Endothelial cell of umbilical vein (primary cell): ENCODE data around the gene EID2B. TPM values are rescaled to one million over a fixed set of nuclear protein-coding genes. Genes with fewer than 3 reads are reported as not detected.

ENCODE experiments used
- BruUV-seq: library from RNA; stranded (reverse); fragments of 400-500 nt; replicated peaks from 2 replicates; lab custom pipeline; 2021; lab: Mats Ljungman, UMichigan
- CTCF ChIA-PET: fragments of 300-600, 350-600 bp; sonication (Branson Sonifier 250); formaldehyde crosslinking; loops from one replicate; lab custom pipeline; 2021; ENCODE audit warnings: antibody characterized with exemption, inconsistent platforms; lab: Charles Lee
- POLR2A ChIA-PET: fragments of 300-600, 350-600 bp; sonication (Branson Sonifier 250); formaldehyde crosslinking; loops from one replicate; lab custom pipeline; 2021; ENCODE audit warnings: antibody characterized with exemption, inconsistent platforms; lab: Charles Lee
- DNase-seq: peaks from one replicate; pipeline ENCODE4 v3.0.0-alpha.2; 2011; ENCODE audit warnings: low read depth, low spot score
- FAIRE-seq: peaks from 2 replicates; lab custom pipeline; 2011; peaks lifted over from hg19 to GRCh38; lab: Jason Lieb, UNC
- H2AFZ ChIP-seq: 2 replicates; pipeline ENCODE4 v1.6.0; 2012; ENCODE audit warnings: low read depth, low read length, control low read depth, inconsistent platforms
- H3K27ac ChIP-seq: 2 replicates; pipeline ENCODE4 v1.5.1; 2011; ENCODE audit warnings: low read depth, mild to moderate bottlenecking, control low read depth, low read length, moderate library complexity; ENCODE audit not compliant: insufficient read depth
- H3K27me3 ChIP-seq, 2 experiments: 2 replicates each; pipeline versions ENCODE4 v1.6.0 to v1.6.1; 2011; ENCODE audit warnings: low read length in 2 of 2, mixed read lengths in 1 of 2; ENCODE audit not compliant: control insufficient read depth in 2 of 2, insufficient read depth in 2 of 2
- H3K36me3 ChIP-seq, 2 experiments: 2 replicates in 1 of 2; 3 replicates in 1 of 2; pipeline ENCODE4 v1.5.1; 2011; ENCODE audit warnings: low read length in 2 of 2, mild to moderate bottlenecking in 1 of 2, moderate library complexity in 1 of 2; ENCODE audit not compliant: control insufficient read depth in 2 of 2, insufficient read depth in 2 of 2; ENCODE audit errors: extremely low read depth in 1 of 2
- H3K4me1 ChIP-seq: 3 replicates; pipeline ENCODE4 v1.5.1; 2011; ENCODE audit warnings: mild to moderate bottlenecking, low read length; ENCODE audit not compliant: control insufficient read depth, insufficient read depth; ENCODE audit errors: extremely low read depth
- H3K4me2 ChIP-seq: 2 replicates; pipeline ENCODE4 v1.6.1; 2011; ENCODE audit warnings: low read length, control low read depth, mixed read lengths; ENCODE audit not compliant: insufficient read depth
- H3K4me3 ChIP-seq, 3 experiments: fragments of 200-600 bp in 1 of 3; sonication (generic), shearing (Covaris generic) in 1 of 3; replicated peaks in 1 of 3; 2 replicates each; pipeline ENCODE4 v1.5.1; 2011 to 2016; ENCODE audit warnings: control low read depth in 3 of 3, low read length in 3 of 3, mild to moderate bottlenecking in 2 of 3, inconsistent platforms in 1 of 3, low read depth in 1 of 3, moderate library complexity in 1 of 3; ENCODE audit not compliant: insufficient read depth in 1 of 3
- H3K79me2 ChIP-seq: 2 replicates; pipeline ENCODE4 v1.6.0; 2012; ENCODE audit warnings: low read length, inconsistent platforms; ENCODE audit not compliant: control insufficient read depth, insufficient read depth
- H3K9ac ChIP-seq: replicated peaks from 2 replicates; pipeline ENCODE3; 2011; ENCODE audit warnings: low read length, control low read depth; ENCODE audit not compliant: insufficient read depth; ENCODE audit errors: extremely low read depth
- H3K9me1 ChIP-seq: replicated peaks from 3 replicates; pipeline ENCODE4 v1.6.0; 2011; ENCODE audit warnings: mild to moderate bottlenecking, low read length; ENCODE audit not compliant: control insufficient read depth, insufficient read depth; ENCODE audit errors: extremely low read depth
- H3K9me3 ChIP-seq: replicated peaks from 2 replicates; pipeline ENCODE4 v1.5.1; 2012; ENCODE audit warnings: low read length, inconsistent platforms; ENCODE audit not compliant: control insufficient read depth, insufficient read depth
- H4K20me1 ChIP-seq: replicated peaks from 2 replicates; pipeline ENCODE3; 2011; ENCODE audit warnings: mild to moderate bottlenecking, low read length; ENCODE audit not compliant: control insufficient read depth, insufficient read depth; ENCODE audit errors: extremely low read depth
- EZH2 ChIP-seq: IDR thresholded peaks from 2 replicates; pipeline ENCODE4 v1.6.1; 2012; ENCODE audit warnings: borderline replicate concordance, low read depth, mild to moderate bottlenecking, moderate library complexity, low read length, inconsistent platforms; ENCODE audit not compliant: severe bottlenecking
- FOS ChIP-seq: IDR thresholded peaks from 2 replicates; pipeline ENCODE4 v1.6.1; 2011; ENCODE audit warnings: mild to moderate bottlenecking, low read length, moderate library complexity, borderline replicate concordance; ENCODE audit not compliant: insufficient read depth
- GATA2 ChIP-seq: IDR thresholded peaks from 2 replicates; pipeline ENCODE4 v1.7.0; 2011; ENCODE audit warnings: low read depth, mild to moderate bottlenecking, moderate library complexity, mixed read lengths, low read length; ENCODE audit not compliant: insufficient read length, insufficient read depth
- JUN ChIP-seq: IDR thresholded peaks from 2 replicates; pipeline ENCODE4 v1.6.1; 2011; ENCODE audit warnings: borderline replicate concordance, low read depth; ENCODE audit not compliant: insufficient read length, insufficient read depth
- MAX ChIP-seq: IDR thresholded peaks from 2 replicates; pipeline ENCODE4 v1.6.1; 2011; ENCODE audit not compliant: insufficient read depth, insufficient read length
- MYC ChIP-seq: IDR thresholded peaks from one replicate; pipeline ENCODE4 v1.6.1; 2011; ENCODE audit warnings: mild to moderate bottlenecking, low read depth, low read length
- POLR2A ChIP-seq: IDR thresholded peaks from 2 replicates; pipeline ENCODE4 v1.6.1; 2012; ENCODE audit warnings: low read depth, mild to moderate bottlenecking, control low read depth, low read length
- dilution Hi-C: fragments of 300-500 bp; cut with MboI; formaldehyde crosslinking; loops from one replicate; pipeline ENCODE4 v1.15.0; 2019; ENCODE audit warnings: low sequenced_read_pairs; ENCODE audit not compliant: extremely low pct_ligation_motif_present
- intact Hi-C: fragments of 100-400 bp; cut with micrococcal nuclease; formaldehyde crosslinking; loops from one replicate; pipeline ENCODE4 v1.10.0; 2022
- polyA plus RNA-seq, 4 experiments: library from polyadenylated mRNA; depleted of rRNA in 3 of 4; stranded (reverse) in 3 of 4; unstranded in 1 of 4; fragments of >200 nt; gene quantifications; 2 replicates each; pipeline versions ENCODE4 v1.2.1 to v1.2.3, GENCODE V29; 2011 to 2012; ENCODE audit warnings: missing spikeins in 1 of 4
- total RNA-seq: library from RNA; stranded (reverse); gene quantifications from 2 replicates; pipeline ENCODE4 v1.2.3, GENCODE V29; 2021
- TF ChIP-seq, protein P1 (sequence below), 2 donors: IDR thresholded peaks; 1 replicate in 1 of 2; 2 replicates in 1 of 2; pipeline ENCODE4 v1.5.1; 2011; ENCODE audit warnings: low read length in 2 of 2, mild to moderate bottlenecking in 2 of 2, moderate library complexity in 2 of 2, control low read depth in 1 of 2, inconsistent platforms in 1 of 2, low read depth in 1 of 2; ENCODE audit not compliant: insufficient read depth in 1 of 2; ENCODE audit errors: extremely low read depth in 1 of 2

Gene EID2B
- total and polyA plus RNA-seq, 2 donors (not counting 3 experiments of a cell fraction or from before 2014, with no cell fraction given) = 1.7 to 3.9 TPM

DNA sequence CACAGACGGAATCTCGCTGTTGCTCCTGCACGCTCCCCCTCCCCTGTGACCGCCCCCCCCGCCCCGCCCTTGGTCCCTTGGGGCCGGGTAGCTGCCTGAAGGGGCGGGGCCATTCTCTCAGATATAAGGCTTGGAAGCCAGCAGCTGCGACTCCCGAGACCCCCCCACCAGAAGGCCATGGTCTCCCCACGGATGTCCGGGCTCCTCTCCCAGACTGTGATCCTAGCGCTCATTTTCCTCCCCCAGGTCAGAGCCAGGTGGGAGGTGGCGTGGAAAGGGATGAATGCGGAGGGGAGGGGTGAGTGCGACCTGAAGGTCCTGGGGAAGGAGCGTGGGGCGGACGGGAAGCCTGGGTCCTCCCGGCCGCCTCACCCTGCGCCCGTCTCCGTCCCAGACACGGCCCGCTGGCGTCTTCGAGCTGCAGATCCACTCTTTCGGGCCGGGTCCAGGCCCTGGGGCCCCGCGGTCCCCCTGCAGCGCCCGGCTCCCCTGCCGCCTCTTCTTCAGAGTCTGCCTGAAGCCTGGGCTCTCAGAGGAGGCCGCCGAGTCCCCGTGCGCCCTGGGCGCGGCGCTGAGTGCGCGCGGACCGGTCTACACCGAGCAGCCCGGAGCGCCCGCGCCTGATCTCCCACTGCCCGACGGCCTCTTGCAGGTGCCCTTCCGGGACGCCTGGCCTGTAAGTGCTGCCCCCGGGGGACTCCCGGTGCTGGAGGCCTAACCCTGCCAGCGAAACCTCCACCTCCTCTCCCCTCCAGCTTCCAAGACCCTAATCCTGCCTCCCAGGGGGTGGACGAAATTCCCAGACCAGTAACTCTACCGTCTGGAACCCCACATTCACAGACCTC lies 33.6 kb downstream of the EID2B start, which contains the start of gene DLL3:
Gene DLL3 (plus strand): TSS at position 150 of the 845 bp plus-strand sequence. CDS start 28 bp downstream, at position 178.
- Histone ChIP-seq H3K4me1 (peaks cover 9% of the 10 kb centered on the region), H3K9me3 (no peaks in the 10 kb centered on the region), H3K4me3 (peak within 1 kb of the TSS in 2 of 3 experiments; percentile 9 to 19), H3K27ac (no peak within 1 kb of the TSS), H4K20me1 (no peaks in the 10 kb centered on the region), H3K9me1 (no peaks in the 10 kb centered on the region), H2AFZ (peak within 1 kb of the TSS; percentile 68), H3K79me2 (no peaks in the 10 kb centered on the region), H3K4me2 (peak within 1 kb of the TSS; percentile 61), H3K27me3 (peaks cover 25 to 27% of the 10 kb centered on the region in 2 experiments), H3K9ac (no peak within 1 kb of the TSS), H3K36me3 (no peaks in the 10 kb centered on the region)
- FAIRE-seq (no peak), DNase-seq (no peak)
- no peak for TF ChIP-seq POLR2A
- TF ChIP-seq EZH2 = peak; percentile 74
- intact Hi-C loops = loop anchor here (1.0 to 2.0 kb wide), 2 partner anchors 18 to 33 kb away; partner anchors contain the start of genes EID2B and TIMM50
- ChIA-PET POLR2A (interaction anchor here (0.6 kb wide), 1 partner anchor 28 kb away, joined by 3 read pairs; no protein-coding TSS in a partner anchor), CTCF (interaction anchor here (1.6 to 2.2 kb wide), 2 partner anchors 25 to 33 kb away, joined by 7 to 14 read pairs; partner anchors contain the start of gene EID2B)
- BruUV-seq = no TSS peak
- dilution Hi-C loops = no loop called here

GRCh38 chr19:39497996-39498797 lies 34.5 kb downstream of the EID2B start:
- Histone ChIP-seq H3K27me3 (peaks cover 25 to 27% of the 10 kb centered on the region in 2 experiments), H3K4me3 (peak overlapping the region in 2 of 3 experiments; percentile 9 to 19), H3K79me2 (no peaks in the 10 kb centered on the region), H2AFZ (peak overlapping the region; percentile 68), H3K27ac (no peak overlapping the region), H3K36me3 (no peaks in the 10 kb centered on the region), H4K20me1 (no peaks in the 10 kb centered on the region), H3K9ac (no peak overlapping the region), H3K9me1 (no peaks in the 10 kb centered on the region), H3K9me3 (no peaks in the 10 kb centered on the region), H3K4me1 (peaks cover 9% of the 10 kb centered on the region), H3K4me2 (peak overlapping the region; percentile 61)
- FAIRE-seq (peak; percentile 24), DNase-seq (peak; percentile 56)
- dilution Hi-C loops = no loop called here
- POLR2A ChIA-PET = interaction anchor here (0.7 kb wide), 1 partner anchor 38 kb away, joined by 3 read pairs; no protein-coding TSS in a partner anchor
- CTCF ChIA-PET = interaction anchor here (0.7 to 2.2 kb wide), 15 partner anchors 10 to 294 kb away, joined by 3 to 14 read pairs (median 4); partner anchors contain the start of genes EID2 and EID2B
- intact Hi-C loops = loop anchor here (1.0 to 2.0 kb wide), 2 partner anchors 17 to 34 kb away; partner anchors contain the start of genes EID2B and TIMM50
- BruUV-seq = no TSS peak
- TF ChIP-seq JUN = no peak
- peak; percentile 37 for TF ChIP-seq MAX
- TF ChIP-seq, protein P1, sequence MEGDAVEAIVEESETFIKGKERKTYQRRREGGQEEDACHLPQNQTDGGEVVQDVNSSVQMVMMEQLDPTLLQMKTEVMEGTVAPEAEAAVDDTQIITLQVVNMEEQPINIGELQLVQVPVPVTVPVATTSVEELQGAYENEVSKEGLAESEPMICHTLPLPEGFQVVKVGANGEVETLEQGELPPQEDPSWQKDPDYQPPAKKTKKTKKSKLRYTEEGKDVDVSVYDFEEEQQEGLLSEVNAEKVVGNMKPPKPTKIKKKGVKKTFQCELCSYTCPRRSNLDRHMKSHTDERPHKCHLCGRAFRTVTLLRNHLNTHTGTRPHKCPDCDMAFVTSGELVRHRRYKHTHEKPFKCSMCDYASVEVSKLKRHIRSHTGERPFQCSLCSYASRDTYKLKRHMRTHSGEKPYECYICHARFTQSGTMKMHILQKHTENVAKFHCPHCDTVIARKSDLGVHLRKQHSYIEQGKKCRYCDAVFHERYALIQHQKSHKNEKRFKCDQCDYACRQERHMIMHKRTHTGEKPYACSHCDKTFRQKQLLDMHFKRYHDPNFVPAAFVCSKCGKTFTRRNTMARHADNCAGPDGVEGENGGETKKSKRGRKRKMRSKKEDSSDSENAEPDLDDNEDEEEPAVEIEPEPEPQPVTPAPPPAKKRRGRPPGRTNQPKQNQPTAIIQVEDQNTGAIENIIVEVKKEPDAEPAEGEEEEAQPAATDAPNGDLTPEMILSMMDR (IDR thresholded peaks at IDR 0.05; ENCODE audit: extremely low read depth in 1 of 2, insufficient read depth in 1 of 2, low read depth in 1 of 2, low read length in 2 of 2) = peak; percentile 34 to 56
- TF ChIP-seq MYC = no peak
- no peak for TF ChIP-seq GATA2
- no peak for TF ChIP-seq FOS
- no peak for TF ChIP-seq POLR2A
- TF ChIP-seq EZH2 = peak; percentile 57
